ENCODE measurements around the gene GRK6. TPM values are rescaled to one million over a fixed set of nuclear protein-coding genes. Genes with fewer than 3 reads are reported as not detected.

Gene GRK6
- total RNA-seq, 4 donors from 2014 or later = 20.7 to 42.3 (median 31.5) TPM

- Histone ChIP-seq H3K36me3 (peaks cover 0 to 20% of the 10 kb centered on the region in 2 donors), H3K27me3 (peaks cover 37% of the 10 kb centered on the region), H3K27ac (peak overlapping the region in 3 of 4 donors; percentile 79 to 81 (median 80)), H3K4me3 (peak overlapping the region; percentile 36 to 71), H3K4me1 (peaks cover 0 to 50% (median 10%) of the 10 kb centered on the region in 3 donors), H3K9me3 (no peaks in the 10 kb centered on the region)
- WGBS, 2 donors (ENCODE audit: low coverage in 1 of 2) = no CpG with 5 or more reads among the region's 84 CpGs
- peak; percentile 76 for ATAC-seq
- TF ChIP-seq POLR2AphosphoS5 (IDR thresholded peaks at IDR 0.05) = peak; percentile 22
- TF ChIP-seq, protein P1, sequence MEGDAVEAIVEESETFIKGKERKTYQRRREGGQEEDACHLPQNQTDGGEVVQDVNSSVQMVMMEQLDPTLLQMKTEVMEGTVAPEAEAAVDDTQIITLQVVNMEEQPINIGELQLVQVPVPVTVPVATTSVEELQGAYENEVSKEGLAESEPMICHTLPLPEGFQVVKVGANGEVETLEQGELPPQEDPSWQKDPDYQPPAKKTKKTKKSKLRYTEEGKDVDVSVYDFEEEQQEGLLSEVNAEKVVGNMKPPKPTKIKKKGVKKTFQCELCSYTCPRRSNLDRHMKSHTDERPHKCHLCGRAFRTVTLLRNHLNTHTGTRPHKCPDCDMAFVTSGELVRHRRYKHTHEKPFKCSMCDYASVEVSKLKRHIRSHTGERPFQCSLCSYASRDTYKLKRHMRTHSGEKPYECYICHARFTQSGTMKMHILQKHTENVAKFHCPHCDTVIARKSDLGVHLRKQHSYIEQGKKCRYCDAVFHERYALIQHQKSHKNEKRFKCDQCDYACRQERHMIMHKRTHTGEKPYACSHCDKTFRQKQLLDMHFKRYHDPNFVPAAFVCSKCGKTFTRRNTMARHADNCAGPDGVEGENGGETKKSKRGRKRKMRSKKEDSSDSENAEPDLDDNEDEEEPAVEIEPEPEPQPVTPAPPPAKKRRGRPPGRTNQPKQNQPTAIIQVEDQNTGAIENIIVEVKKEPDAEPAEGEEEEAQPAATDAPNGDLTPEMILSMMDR (IDR thresholded peaks at IDR 0.05) = peak in 3 of 4 experiments; percentile 93 to 98 (median 95)
- no peak for TF ChIP-seq EP300 (IDR thresholded peaks at IDR 0.05)
- TF ChIP-seq POLR2A (IDR thresholded peaks at IDR 0.05) = no peak
These were observed 28.0 kb downstream of the GRK6 start for GRCh38 chr5:177454397-177455035.

GRCh38 chr5:177455036-177455660 is 28.7 kb downstream of the GRK6 start:
- Histone ChIP-seq H3K27me3 (peaks cover 31% of the 10 kb centered on the region), H3K9me3 (no peaks in the 10 kb centered on the region), H3K4me1 (peaks cover 0 to 50% (median 10%) of the 10 kb centered on the region in 3 donors), H3K27ac (peak overlapping the region in 3 of 4 donors; percentile 79 to 81 (median 80)), H3K36me3 (peaks cover 0 to 26% of the 10 kb centered on the region in 2 donors), H3K4me3 (peak overlapping the region; percentile 36 to 71)
- ATAC-seq = peak; percentile 43
- WGBS, 2 donors (ENCODE audit: low coverage in 1 of 2) = no CpG with 5 or more reads among the region's 80 CpGs
- no peak for TF ChIP-seq EP300 (IDR thresholded peaks at IDR 0.05)
- TF ChIP-seq, protein P1 (IDR thresholded peaks at IDR 0.05) = peak; percentile 51 to 84 (median 84)
- peak in 1 of 2 donors; percentile 17 for TF ChIP-seq POLR2A (IDR thresholded peaks at IDR 0.05)

DNA sequence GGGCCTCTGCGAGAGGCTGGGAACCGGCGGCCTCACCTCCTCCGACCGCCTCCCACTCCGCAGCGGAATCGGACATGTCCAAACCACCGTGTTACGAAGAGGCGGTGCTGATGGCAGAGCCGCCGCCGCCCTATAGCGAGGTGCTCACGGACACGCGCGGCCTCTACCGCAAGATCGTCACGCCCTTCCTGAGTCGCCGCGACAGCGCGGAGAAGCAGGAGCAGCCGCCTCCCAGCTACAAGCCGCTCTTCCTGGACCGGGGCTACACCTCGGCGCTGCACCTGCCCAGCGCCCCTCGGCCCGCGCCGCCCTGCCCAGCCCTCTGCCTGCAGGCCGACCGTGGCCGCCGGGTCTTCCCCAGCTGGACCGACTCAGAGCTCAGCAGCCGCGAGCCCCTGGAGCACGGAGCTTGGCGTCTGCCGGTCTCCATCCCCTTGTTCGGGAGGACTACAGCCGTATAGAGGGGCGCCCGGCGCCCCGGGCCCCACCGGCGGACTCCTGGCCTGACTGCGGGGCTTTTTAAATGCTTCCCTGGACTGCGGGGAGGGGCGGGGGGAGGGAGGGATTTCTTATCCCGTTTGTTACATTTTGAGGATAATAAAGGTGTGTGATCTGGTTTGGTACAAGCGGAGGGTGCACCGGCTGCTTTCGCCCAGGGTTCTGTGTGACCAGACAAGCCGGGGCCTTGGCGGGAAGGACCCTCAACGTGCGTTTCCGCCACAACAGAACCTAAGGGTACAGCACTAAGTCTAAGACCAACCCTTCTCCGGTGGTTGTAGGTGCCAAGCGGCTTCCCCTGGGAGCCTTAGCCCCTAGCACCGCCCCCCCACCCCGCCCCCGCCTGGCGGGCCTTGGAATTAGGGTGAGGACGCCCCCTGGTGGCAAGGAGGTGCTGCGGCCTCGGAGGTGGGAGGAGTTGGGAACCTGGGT is 29.4 kb downstream of the GRK6 start:
- H3K9me3 ChIP-seq = no peaks in the 10 kb centered on the region
- TF ChIP-seq POLR2A (IDR thresholded peaks at IDR 0.05) (no peak), EP300 (IDR thresholded peaks at IDR 0.05) (no peak), POLR2AphosphoS5 (IDR thresholded peaks at IDR 0.05) (peak; percentile 56)
- TF ChIP-seq, protein P1 (IDR thresholded peaks at IDR 0.05) = peak in 3 of 4 experiments; percentile 69 to 97 (median 85)
- WGBS, 2 donors (ENCODE audit: low coverage in 1 of 2) = 0% methylated on average over 3 of the region's 76 CpGs; no CpG with 5 or more reads in 1 of the 2 donors
- ATAC-seq = peak; percentile 61
- H3K4me3 ChIP-seq = peak overlapping the region; percentile 36 to 71
- H3K36me3 ChIP-seq = peaks cover 0 to 31% of the 10 kb centered on the region in 2 donors
- peak overlapping the region in 3 of 4 donors; percentile 79 to 81 (median 80) for H3K27ac ChIP-seq
- H3K27me3 ChIP-seq = peaks cover 23% of the 10 kb centered on the region
- peaks cover 0 to 50% (median 10%) of the 10 kb centered on the region in 3 donors for H3K4me1 ChIP-seq

- no peak for TF ChIP-seq EP300 (IDR thresholded peaks at IDR 0.05)
- TF ChIP-seq, protein P1 (IDR thresholded peaks at IDR 0.05) = peak in 1 of 4 experiments; percentile 4
- no peak for TF ChIP-seq POLR2AphosphoS5 (IDR thresholded peaks at IDR 0.05)
- peak overlapping the region in 3 of 4 donors; percentile 74 to 81 (median 79) for H3K27ac ChIP-seq
- H3K27me3 ChIP-seq = peaks cover 19% of the 10 kb centered on the region
- peaks cover 0 to 53% (median 10%) of the 10 kb centered on the region in 3 donors for H3K4me1 ChIP-seq
- WGBS, 2 donors (ENCODE audit: low coverage in 1 of 2) = 0 to 24% methylated on average over 1 to 5 of the region's 12 CpGs
- no peaks in the 10 kb centered on the region for H3K9me3 ChIP-seq
- no peak for ATAC-seq
- H3K36me3 ChIP-seq = peaks cover 0 to 31% of the 10 kb centered on the region in 2 donors
- peak overlapping the region in 1 of 2 donors; percentile 71 for H3K4me3 ChIP-seq
These were observed 30.1 kb downstream of the GRK6 start for GRCh38 chr5:177456591-177456964.
